ENCODE results near the gene SENP3. TPM values are rescaled to one million over a fixed set of nuclear protein-coding genes. Genes with fewer than 3 reads are reported as not detected.

The SENP3 gene
- polyA plus RNA-seq, 1 donor (not counting 4 experiments of a cell fraction or from before 2014, with no cell fraction given) = 99.1 TPM

DNA sequence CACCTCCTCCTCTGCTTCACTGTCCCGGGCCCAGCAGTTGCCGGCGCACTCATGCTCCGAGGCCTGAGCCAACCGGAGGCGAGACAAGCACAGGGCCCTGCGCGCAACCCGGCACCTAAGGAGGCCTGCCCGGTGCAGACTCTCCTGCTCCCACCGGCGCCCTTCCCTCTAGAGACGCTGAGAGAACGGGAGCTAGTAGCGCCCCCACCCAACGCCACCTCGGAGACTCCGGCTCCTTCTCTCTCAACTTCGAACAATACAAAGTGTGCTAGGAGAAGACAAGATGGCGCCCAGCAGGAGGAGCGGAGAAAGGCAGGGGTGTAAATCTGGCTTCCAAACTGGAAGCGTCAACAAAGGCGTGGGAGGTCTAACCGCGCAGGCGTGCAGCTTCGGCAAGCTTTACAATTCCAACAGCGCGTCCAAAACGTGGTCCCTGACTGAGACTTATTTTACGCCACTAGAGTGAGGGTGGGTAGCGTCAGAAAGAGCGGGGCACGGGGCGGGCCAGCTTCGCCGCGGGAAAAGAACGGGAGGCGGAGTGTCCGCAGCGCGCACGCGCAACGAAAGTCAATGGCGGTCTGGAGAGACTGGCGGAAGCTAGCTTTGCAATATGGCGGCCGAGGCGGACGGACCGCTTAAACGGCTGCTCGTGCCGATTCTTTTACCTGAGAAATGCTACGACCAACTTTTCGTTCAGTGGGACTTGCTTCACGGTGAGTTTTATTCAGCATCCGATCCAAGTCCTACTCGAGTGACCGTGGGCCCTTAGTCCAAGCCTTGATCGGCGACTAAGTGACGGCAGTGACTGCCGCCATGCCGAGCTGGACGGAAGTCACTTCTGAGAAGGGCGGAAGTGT, 21.8 kb downstream of the SENP3 start, which contains the start of gene MPDU1:
Gene MPDU1 (plus strand): TSS at position 600 of the 857 bp plus-strand sequence. CDS start 11 bp downstream, at position 611.
- dilution Hi-C loops (cut with MboI; ENCODE audit: extremely low pct_ligation_motif_present, low sequenced_read_pairs) = no loop called here
- Histone ChIP-seq H3K27ac (ENCODE audit: control insufficient read depth, insufficient read depth, low read length) (peak within 1 kb of the TSS; percentile 99), H3K4me1 (ENCODE audit: control insufficient read depth, extremely low read depth, insufficient read depth, low read length) (peaks cover 50% of the 10 kb centered on the region), H3K36me3 (ENCODE audit: control insufficient read depth in 2 of 2, extremely low read depth in 1 of 2, insufficient read depth in 2 of 2, low read length in 2 of 2) (peaks cover 14 to 31% of the 10 kb centered on the region in 2 experiments), H3K9me3 (ENCODE audit: control insufficient read depth, low read depth, low read length) (no peaks in the 10 kb centered on the region), H3K9me1 (ENCODE audit: control insufficient read depth, extremely low read depth, insufficient read depth, low read length) (peaks cover 3% of the 10 kb centered on the region), H3K9ac (ENCODE audit: control insufficient read depth, extremely low read depth, insufficient read depth, low read length) (peak within 1 kb of the TSS; percentile 99), H2AFZ (ENCODE audit: control insufficient read depth, low read length) (peak within 1 kb of the TSS; percentile 100), H3K4me2 (ENCODE audit: control insufficient read depth, extremely low read depth, insufficient read depth, low read depth, low read length) (peak within 1 kb of the TSS; percentile 93), H3K4me3 (ENCODE audit: control insufficient read depth in 2 of 3, extremely low read depth in 1 of 3, insufficient read depth in 2 of 3, low read depth in 1 of 3, low read length in 3 of 3) (peak within 1 kb of the TSS; percentile 47 to 94 (median 65)), H3K27me3 (ENCODE audit: control insufficient read depth, extremely low read depth, insufficient read depth, low read length) (no peaks in the 10 kb centered on the region), H4K20me1 (ENCODE audit: control insufficient read depth, extremely low read depth, insufficient read depth, low read length) (peaks cover 9% of the 10 kb centered on the region), H3K79me2 (ENCODE audit: control insufficient read depth, insufficient read depth, low read length) (peaks cover 42% of the 10 kb centered on the region)
- FAIRE-seq (no peak), DNase-seq (ENCODE audit: low read depth, low spot score) (no peak)
- TF ChIP-seq, protein P1, sequence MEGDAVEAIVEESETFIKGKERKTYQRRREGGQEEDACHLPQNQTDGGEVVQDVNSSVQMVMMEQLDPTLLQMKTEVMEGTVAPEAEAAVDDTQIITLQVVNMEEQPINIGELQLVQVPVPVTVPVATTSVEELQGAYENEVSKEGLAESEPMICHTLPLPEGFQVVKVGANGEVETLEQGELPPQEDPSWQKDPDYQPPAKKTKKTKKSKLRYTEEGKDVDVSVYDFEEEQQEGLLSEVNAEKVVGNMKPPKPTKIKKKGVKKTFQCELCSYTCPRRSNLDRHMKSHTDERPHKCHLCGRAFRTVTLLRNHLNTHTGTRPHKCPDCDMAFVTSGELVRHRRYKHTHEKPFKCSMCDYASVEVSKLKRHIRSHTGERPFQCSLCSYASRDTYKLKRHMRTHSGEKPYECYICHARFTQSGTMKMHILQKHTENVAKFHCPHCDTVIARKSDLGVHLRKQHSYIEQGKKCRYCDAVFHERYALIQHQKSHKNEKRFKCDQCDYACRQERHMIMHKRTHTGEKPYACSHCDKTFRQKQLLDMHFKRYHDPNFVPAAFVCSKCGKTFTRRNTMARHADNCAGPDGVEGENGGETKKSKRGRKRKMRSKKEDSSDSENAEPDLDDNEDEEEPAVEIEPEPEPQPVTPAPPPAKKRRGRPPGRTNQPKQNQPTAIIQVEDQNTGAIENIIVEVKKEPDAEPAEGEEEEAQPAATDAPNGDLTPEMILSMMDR (optimal IDR thresholded peaks at IDR 0.05 in 1 of 3, IDR thresholded peaks at IDR 0.05 in 1 of 3, conservative IDR thresholded peaks at IDR 0.05 in 1 of 3; ENCODE audit: extremely low read depth in 1 of 3, insufficient read depth in 2 of 3, low read length in 3 of 3) = no peak
- no peak for TF ChIP-seq EZH2 (IDR thresholded peaks at IDR 0.05; ENCODE audit: low read length)

DNA sequence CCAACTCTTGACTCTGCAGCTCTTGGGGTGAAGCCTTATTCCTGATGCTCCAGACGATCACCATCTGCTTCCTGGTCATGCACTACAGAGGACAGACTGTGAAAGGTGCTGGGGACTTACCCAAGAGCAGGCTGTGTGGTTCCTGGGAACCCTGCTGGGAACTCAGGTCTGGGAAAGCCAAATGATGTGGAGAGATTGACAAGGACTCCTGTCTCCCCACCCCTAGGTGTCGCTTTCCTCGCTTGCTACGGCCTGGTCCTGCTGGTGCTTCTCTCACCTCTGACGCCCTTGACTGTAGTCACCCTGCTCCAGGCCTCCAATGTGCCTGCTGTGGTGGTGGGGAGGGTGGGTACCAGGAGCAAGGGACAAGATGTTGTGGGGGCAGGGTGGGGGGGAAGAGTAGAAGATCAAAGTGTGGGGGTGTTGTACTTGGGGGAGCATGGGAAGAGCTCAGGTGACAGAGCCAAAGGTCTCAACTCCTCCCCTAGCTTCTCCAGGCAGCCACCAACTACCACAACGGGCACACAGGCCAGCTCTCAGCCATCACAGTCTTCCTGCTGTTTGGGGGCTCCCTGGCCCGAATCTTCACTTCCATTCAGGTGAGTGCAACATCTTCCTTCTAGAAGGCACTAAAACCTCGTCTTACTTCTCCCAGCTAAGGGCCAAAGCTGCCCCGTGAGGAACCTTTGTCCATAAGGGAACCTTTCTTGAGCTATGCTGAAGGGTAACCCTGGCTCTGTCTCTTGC, 25.1 kb downstream of the SENP3 start:
- TF ChIP-seq EZH2 (IDR thresholded peaks at IDR 0.05; ENCODE audit: low read length) = no peak
- TF ChIP-seq, protein P1 (optimal IDR thresholded peaks at IDR 0.05 in 1 of 3, IDR thresholded peaks at IDR 0.05 in 1 of 3, conservative IDR thresholded peaks at IDR 0.05 in 1 of 3; ENCODE audit: extremely low read depth in 1 of 3, insufficient read depth in 2 of 3, low read length in 3 of 3) = peak; percentile 84 to 91 (median 89)
- H3K9me3 ChIP-seq (ENCODE audit: control insufficient read depth, low read depth, low read length) = no peaks in the 10 kb centered on the region
- H3K4me1 ChIP-seq (ENCODE audit: control insufficient read depth, extremely low read depth, insufficient read depth, low read length) = peaks cover 43% of the 10 kb centered on the region
- dilution Hi-C loops (cut with MboI; ENCODE audit: extremely low pct_ligation_motif_present, low sequenced_read_pairs) = no loop called here
- H3K27ac ChIP-seq (ENCODE audit: control insufficient read depth, insufficient read depth, low read length) = peak overlapping the region; percentile 99
- peak overlapping the region; percentile 78 to 98 (median 92) for H3K4me3 ChIP-seq (ENCODE audit: control insufficient read depth in 2 of 3, extremely low read depth in 1 of 3, insufficient read depth in 2 of 3, low read depth in 1 of 3, low read length in 3 of 3)
- H3K27me3 ChIP-seq (ENCODE audit: control insufficient read depth, extremely low read depth, insufficient read depth, low read length) = no peaks in the 10 kb centered on the region
- peak overlapping the region; percentile 91 for H3K9ac ChIP-seq (ENCODE audit: control insufficient read depth, extremely low read depth, insufficient read depth, low read length)
- DNase-seq (ENCODE audit: low read depth, low spot score) = no peak
- peaks cover 49% of the 10 kb centered on the region for H3K79me2 ChIP-seq (ENCODE audit: control insufficient read depth, insufficient read depth, low read length)
- no peaks in the 10 kb centered on the region for H4K20me1 ChIP-seq (ENCODE audit: control insufficient read depth, extremely low read depth, insufficient read depth, low read length)
- peak overlapping the region; percentile 97 for H3K4me2 ChIP-seq (ENCODE audit: control insufficient read depth, extremely low read depth, insufficient read depth, low read depth, low read length)
- FAIRE-seq = peak; percentile 81
- H2AFZ ChIP-seq (ENCODE audit: control insufficient read depth, low read length) = no peak overlapping the region
- no peaks in the 10 kb centered on the region for H3K9me1 ChIP-seq (ENCODE audit: control insufficient read depth, extremely low read depth, insufficient read depth, low read length)
- H3K36me3 ChIP-seq (ENCODE audit: control insufficient read depth in 2 of 2, extremely low read depth in 1 of 2, insufficient read depth in 2 of 2, low read length in 2 of 2) = peaks cover 20 to 27% of the 10 kb centered on the region in 2 experiments
